SIG-M5 treated with dmso at 0.1 percent for 504 hours (cell line): Measurements from ENCODE around the gene PIANP.
"Not testable (repeated sequence)": the region's sequence is repeated elsewhere in the genome, so short reads cannot be mapped to it uniquely, and the experiment has no call there.

Experiments
- DNase-seq: peaks from one replicate; lab custom pipeline; 2025; ENCODE audit not compliant: unreplicated experiment; lab: John Stamatoyannopoulos, UW

Gene PIANP

DNA sequence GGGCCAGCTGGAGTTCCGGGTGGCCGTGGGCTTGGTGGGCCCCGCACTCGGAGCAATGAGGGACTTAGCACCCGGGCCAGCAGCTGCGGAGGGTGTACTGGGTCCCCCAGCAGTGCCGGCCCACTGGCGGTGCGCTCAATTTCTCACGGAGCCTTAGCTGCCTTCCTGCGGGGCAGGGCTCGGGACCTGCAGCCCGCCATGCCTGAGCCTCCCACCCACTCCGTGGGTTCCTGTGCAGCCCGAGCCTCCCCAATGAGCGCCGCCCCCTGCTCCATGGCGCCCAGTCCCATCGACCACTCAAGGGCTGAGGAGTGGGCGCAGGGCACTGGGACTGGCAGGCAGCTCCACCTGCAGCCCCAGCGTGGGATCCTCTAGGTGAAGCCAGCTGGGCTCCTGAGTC is 7.7 kb upstream of the PIANP start:
- not testable (repeated sequence) for DNase-seq

DNA sequence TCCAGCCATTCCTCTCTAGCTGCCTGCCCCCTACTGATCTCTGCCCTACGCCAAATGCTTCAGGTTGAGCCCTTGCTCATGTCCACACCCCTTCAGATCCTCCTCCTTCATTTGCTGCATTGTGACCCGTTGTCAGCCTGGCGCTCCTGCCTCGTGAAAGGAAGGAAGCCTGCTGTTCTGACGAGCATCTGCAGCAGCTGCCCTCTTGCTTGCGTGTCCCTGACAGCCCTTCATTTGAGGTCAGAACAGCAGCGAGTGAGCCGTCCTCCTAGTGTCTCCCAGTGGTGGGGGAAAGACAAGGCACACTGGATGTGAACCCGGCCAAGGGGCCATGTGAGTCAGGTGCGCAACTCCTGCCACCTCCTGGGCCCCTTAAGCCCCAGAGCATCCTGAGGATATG is 3.0 kb upstream of the PIANP start:
- no peak for DNase-seq

DNA sequence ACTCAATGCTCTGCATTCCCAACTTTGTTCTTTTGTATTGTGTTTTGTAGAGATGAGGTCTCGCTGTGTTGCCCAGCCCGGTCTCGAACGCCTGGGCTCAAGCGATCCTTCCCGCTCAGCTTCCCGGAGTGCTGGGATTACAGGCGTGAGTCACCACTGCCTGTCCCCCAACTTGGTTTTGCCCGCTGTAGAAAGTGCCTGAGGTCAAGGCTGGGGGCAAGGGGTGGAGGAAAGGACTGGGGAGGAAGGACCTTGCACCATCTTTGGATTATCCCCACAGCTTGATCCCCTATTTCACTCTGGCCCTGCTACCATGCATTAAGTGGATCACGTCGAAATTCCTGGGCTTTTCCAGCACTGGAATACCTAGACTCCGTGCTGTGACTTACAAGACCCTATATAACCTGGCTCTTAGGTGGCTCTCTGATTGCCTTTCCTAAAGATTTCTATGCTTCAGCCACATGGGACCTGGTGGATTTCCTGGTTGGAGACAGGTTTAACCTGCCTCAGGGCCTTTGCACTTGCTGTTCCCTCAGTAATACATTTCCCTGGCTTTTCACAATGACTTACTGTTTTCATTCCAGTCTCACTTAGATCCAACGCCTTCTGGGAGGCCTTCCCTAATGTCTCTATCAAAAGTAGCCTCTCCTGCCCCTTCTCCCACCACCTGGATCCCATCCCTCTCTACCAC is 608 bp upstream of the PIANP start:
- no peak for DNase-seq

- no peak for DNase-seq
Measured at GRCh38 chr12:6699989-6700645, 498 bp downstream of the PIANP start.

DNA sequence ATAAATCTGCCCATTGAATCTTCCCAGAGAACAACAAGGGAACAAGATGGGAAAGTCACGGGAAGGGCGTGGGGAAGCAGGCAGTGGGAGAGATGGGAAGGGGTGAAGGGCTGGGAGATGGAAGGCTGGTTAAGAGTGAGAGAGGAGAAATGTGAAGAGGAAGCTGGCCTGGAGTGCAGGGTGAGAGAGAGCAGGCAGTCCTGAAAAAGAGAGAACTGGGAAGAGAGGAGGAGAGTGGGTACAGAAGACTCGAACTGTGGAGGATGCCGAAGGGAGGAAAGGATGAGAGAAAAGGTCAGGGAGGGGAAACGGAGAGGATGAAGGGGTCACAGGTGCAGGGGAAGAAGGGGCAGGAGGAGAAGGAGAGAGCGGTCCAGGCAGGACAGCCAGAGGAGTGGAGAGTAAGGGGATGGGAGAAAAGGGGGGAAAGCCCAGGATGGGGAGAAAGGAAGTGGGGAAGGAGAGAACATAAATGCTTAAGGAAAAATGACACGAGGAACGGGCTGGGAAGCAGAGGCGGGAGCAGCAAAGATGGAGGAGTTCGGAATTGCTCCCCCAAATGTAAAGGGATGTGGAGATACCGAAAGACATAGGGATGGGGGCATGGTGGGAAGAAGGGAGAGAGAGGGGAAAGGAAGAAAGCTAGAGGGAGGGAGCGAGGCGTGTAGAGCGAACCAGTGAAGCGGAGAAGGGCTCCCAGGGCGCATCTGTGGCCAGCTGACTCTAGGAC is 1.2 kb downstream of the PIANP start:
- no peak for DNase-seq

DNA sequence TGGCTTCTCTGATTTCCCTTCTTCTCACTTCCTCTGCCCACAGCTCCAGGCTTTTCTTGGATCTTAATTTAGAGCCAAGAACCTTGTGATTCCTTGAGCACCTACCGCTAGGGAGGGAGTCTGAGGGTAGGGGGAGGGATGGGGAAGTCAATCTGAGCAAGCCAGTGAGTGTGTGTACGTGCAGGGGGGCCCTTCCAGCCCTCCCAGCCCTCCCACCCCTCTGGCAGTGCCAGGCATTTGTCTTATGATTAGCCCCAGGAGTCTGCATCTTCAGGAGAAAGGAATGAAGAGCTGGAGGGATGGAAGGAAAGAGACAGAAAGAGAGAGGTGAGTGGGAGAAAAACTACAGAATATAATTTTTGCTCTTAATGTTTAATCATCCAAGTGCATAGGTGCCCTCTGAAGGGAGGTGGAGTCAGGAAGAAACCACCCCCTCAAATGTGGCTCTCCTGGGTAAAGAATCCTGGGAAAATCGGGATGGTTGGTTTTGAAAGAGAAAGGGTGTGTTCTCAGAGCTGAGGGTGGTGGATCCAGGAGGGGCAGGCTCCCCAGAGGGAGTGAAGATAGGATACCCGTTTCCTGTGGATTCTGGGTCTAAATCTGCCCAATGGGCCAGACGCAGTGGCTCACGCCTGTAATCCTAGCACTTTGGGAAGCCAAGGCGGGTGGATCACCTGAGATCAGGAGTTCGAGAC is 2.1 kb downstream of the PIANP start:
- DNase-seq: no peak

DNA sequence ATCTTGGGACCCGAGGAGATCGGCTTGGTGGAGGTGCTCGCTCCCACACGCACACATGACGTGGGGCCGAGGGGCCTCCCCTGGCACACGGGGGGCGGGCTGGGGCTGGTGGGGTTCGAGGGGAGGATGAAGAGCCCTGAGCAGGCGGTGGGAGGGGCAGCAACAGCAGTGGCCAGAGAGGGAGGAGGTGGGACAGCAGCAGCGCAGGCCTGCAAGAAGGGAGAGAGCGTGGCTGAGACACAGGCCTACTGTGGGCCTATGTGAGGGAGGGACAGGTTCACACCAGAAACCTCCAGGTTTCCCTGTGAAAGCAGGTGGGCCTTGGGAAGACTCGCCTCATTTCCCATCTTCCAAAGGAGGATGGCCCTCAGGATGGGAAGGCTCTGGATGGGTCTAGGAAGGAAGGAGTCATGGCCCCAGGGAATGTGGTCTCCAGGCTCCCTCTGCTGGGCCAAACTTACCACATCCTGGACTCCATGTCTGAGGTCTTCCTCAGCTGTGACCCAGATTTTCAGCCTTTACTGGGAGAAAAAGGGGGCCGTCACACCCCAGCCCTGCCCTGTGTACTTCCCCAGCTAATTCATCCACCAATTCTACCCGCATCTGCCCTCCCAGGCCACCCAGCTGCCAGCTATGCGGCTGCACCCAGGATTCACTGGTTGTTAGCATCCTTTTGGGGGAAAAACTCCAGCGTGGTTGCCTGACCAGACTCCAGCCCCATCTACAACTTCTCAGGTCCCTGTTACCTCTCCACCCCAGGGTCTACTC is 2.8 kb downstream of the PIANP start:
- DNase-seq: peak; percentile 49

DNA sequence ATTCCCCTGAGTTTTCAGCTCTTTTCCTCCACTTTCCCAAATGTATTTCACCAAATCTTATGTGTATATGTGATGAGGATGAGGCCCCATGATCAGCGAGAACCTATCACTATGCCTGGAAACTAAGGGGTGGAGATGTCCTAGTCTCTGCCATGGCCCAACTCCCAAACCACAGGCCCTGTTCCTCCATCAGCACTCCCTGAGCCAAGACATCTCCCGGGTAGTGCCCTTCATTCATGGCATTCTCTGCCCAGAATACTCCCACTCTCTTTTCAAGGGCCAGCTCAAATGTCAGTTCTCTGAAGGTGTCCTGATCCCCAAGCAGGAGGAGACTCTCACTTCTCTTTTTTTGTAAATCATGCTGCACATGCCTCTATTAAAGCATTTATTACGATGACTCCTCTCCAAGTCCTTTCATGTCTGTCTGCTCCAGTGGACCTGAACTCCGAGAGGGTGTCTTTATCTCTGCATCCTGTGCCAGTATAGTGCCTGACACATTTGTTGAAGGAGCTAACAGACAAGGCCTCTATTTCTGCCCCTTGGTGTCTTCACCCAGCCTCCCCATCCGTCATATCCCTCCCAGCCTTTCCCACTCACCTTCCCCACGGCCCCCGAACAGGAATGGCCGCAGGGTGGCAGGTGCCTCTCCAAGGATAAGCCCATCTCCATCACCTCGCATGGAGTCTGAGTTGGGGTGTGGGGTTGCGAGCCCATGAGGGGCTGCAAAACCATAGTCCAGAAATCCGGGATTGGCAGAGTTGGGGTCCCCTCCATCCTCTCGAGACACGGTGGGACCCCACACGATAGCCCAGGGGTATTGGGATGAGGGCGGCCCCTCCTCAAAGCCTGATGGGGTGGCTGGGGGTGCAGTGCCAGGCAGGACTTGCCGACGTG is 3.7 kb downstream of the PIANP start:
- peak; percentile 32 for DNase-seq

DNA sequence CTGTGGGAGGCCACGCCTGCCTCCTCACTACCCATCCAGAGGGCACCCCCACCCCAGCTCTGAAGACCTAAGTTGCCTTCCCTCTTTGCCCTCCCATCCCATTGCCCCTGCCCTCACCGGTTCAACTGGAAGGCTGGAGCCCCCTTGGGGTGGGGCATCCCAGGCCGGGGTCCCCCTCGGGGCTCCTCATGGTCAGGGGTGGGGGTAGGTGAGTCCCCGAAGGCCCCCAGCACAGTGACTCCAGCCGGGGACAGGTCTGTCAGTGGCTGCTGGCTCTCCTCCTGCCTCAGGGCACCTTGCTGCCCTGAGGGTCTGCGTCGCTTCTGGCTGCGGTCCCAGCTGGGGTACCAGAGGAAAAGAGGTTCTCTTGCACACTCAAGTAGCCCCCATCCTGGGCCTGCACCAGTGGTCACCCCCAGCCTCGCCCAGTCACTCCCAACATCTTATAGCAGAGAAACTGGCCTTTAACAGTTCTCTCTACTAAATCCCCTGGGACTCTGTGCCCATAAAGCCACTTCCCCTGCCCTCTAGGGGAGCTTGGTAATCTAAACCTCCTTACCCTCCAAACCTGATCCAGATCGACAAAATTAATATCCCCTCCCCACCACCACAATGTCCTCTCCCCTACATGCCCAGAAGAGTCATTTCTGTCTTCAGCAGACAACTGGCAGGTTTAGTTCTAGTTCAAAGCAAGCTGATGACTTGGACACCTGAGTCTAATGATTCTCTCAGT is 5.1 kb downstream of the PIANP start:
- no peak for DNase-seq

DNA sequence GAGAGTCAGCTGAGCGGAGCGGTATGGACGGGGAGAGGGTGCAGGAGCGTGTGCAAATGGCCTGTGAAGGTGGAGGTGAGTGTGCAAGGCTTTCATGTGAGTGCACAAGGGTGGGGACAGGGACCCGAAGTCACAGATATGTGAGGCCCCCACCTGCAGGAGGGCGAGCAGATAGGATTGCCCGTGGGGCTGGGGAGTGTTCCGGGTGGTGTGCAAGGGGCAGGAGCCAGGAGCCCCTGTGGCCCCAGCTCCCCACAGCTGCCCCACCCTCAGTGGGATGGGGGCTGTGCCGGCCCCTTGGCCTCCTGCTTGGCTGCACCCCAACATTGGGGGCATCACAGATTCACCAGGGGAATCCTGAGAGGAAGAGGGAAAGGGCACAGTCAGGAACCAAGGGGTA is 5.9 kb downstream of the PIANP start:
- DNase-seq: no peak

DNA sequence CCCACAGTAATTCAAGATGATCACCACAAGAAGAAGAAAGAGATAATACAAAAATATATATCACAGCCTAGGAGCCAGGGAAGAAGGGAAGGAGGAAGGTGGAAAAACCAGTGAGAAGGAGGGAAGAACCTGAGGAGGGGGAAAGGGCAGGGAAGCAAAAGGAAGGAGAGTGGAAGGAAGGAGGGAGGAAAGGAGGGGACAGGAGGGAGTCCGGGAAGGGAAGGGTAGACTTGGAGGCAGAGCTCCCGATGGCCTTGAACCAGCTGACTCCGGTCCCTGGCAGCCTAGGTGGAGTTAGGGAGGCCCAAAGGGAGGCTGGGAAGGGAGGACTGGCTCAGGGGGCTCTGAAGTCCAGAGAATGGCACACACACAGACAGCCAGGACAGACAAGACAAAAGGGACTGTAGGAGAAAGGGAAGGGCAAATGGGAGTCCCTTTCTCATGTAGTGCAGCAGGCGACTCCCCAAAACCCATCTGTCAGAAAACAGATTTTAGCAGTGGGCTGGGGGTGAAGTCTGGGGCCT is 6.7 kb downstream of the PIANP start:
- DNase-seq: no peak

- DNase-seq: no peak
Measured at GRCh38 chr12:6692888-6693287, 7.7 kb downstream of the PIANP start.

DNA sequence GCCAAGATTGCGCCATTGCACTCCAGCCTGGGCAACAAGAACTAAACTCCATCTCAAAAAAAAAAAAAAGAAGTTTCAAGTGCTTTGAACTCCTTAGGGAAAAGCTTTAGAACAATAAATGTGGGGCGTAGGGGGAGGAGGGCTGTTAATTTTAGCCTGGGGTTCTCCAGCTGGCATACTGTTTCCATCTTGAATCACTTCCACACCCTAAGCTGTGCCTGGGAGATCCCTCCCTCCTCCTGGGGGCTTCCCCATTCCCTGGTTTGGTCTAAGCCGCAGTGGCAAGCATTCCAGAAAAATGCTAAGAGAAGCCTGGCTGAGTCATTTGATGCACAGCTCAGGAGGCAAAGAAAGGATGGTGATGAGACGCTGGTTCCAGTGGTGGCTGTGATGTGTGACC is 9.1 kb downstream of the PIANP start:
- no peak for DNase-seq

DNA sequence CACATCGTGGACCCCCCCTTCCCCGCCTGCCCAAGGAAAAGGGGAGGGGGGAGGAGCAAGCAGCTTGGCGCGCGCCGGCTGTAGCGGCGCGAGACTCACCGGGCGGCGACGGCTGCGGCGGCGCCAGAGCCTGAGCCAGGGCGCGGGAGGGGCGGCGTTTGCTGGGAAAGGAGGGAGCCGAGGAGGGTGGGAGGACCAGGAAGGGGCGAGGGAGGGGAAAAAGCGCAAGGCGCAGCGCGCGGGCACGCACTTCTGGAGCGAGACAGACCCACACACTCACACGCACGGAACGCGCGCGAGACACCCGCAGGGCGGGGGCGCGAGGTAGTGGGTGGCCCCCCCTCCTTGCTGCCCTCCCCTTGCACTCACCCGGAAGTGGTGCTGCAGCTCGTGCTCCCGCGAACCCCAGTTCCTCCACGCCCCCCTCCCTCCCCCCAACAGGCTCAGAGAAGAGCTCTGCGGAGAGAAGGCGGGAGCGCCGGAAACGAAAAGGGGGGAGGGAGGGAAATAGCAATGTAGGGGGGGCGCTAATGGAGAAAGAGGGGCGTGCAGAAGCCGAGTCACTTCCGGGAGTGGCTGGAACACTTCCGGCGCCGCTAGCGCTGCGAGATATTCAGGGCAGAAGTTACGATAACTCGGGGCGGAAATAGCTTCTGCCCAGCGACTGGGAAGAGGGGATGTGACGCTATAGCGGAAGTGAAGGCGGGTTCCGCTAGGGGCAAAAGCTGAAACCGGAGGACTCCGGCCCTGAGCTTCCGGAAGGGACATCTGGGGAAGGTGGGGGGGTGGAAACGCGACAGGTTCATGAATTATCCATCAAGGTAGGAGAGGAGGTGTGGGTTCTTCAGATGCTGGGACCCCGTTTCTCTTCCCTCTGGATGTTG is 11.4 kb downstream of the PIANP start, which contains the start of gene ZNF384:
TSS of gene ZNF384 (minus strand) at position 377 of the 884 bp plus-strand sequence. CDS start 9,855 bp downstream, outside the sequence.
- peak; percentile 100 for DNase-seq

DNA sequence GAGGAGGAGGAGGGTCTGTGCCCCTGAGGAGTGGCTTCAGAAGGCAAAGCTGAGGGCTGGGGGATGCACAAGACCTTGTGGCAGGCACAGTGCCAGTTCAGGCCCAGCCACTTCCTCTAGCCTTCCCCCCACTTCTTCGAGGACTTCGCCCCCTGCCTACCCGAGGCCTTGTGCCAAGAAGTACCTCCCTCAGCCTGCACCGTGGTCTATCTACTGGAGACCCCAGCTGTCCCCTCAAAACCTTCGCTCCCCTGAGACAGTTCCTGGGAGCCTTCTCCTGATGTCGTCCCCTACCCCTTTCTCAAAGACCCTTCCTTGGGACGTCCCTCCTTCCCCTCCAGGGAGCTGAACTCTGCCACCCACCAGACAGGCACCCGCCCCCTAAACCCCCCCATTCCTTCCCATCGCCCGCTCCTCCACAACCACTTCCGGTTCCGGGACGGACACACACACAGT is 12.0 kb downstream of the PIANP start:
- DNase-seq: no peak

DNA sequence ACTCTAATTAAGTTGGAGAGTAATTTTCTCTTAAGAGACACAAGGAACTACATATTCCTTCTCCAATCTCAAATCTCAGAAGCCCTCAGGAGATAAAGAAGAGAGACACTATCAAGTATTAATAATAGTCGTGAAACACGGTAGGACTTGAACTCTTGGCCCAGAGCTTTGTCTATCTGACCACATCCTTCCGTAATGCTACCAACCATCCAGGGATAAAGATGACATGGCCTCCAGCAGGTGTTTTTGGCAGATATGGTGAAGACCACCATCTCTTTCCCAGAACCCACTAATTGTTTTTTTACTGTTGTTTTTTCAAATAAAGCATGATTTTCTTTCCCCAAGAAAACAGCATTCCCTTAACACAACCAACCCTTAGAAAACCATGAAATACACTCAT is 14.8 kb downstream of the PIANP start:
- no peak for DNase-seq

DNA sequence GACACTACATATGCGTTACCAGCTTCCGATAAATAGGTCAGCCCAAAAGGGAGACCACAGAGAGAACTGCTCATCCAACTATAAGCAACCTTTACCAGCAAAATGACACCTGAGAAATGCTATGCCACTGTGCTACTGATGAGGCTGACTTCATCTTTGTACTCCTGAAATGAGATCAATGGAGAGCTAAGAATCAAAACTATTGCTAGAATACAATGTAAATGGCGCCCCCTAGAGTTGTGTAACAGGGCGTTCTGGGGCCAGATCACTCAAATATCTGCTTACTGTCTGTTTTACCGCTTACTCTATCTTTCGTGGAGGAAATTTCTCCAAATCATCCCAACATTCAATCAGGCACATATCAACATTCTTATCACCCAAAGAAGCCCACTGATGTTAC is 16.0 kb downstream of the PIANP start:
- peak; percentile 48 for DNase-seq

- DNase-seq: no peak
Measured at GRCh38 chr12:6676962-6677361, 23.7 kb downstream of the PIANP start.
